NB4 (cell line): ENCODE results near the gene SOBP.

Experiments
- CTCF ChIP-seq: IDR thresholded peaks from one replicate; pipeline ENCODE4 v1.5.1; 2012; ENCODE audit warnings: low read depth, low read length
- MAX ChIP-seq: IDR thresholded peaks from 2 replicates; pipeline ENCODE4 v1.6.1; 2011; ENCODE audit warnings: low read depth, low read length
- MYC ChIP-seq: IDR thresholded peaks from 2 replicates; pipeline ENCODE4 v1.6.1; 2011; ENCODE audit warnings: low read depth, low read length
- POLR2A ChIP-seq: IDR thresholded peaks from 2 replicates; pipeline ENCODE4 v1.6.1; 2011; ENCODE audit warnings: mild to moderate bottlenecking; ENCODE audit not compliant: insufficient read length; ENCODE audit errors: extremely low read depth

- TF ChIP-seq CTCF (no peak), POLR2A (no peak), MYC (no peak), MAX (no peak)
Measured at GRCh38 chr6:107561306-107561705, 71.4 kb downstream of the SOBP start.
